HG02571 (cell line): ENCODE measurements around the gene ECE1.
"Not testable (repeated sequence)": the region's sequence is repeated elsewhere in the genome, so short reads cannot be mapped to it uniquely, and the experiment has no call there.

ENCODE experiments used
- ATAC-seq: cut with Tn5 transposase; IDR thresholded peaks from one replicate; pipeline ENCODE4 v1.9.1; 2021; ENCODE audit warnings: mild to moderate bottlenecking, moderate library complexity; ENCODE audit not compliant: unreplicated experiment

ECE1 gene

DNA sequence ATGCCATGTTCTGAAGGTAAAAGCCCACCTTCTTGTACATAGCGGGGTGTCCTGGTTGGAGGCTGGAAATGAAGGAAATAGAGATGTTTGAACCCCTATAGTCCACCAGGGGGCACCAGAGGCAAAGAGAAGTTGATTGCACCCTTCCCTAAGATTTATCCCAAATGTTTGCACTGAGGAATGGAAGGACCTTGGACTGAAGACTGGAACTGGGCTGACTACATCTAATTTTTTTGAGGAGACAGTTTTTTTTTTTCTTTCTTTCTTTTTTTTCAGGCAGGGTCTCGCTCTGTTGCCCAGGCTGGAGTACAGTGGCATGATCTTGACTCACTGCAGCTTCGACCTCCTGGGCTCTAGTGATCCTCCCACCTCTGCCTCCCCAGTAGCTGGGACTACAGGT is 58.2 kb downstream of the ECE1 start:
- ATAC-seq: no peak

DNA sequence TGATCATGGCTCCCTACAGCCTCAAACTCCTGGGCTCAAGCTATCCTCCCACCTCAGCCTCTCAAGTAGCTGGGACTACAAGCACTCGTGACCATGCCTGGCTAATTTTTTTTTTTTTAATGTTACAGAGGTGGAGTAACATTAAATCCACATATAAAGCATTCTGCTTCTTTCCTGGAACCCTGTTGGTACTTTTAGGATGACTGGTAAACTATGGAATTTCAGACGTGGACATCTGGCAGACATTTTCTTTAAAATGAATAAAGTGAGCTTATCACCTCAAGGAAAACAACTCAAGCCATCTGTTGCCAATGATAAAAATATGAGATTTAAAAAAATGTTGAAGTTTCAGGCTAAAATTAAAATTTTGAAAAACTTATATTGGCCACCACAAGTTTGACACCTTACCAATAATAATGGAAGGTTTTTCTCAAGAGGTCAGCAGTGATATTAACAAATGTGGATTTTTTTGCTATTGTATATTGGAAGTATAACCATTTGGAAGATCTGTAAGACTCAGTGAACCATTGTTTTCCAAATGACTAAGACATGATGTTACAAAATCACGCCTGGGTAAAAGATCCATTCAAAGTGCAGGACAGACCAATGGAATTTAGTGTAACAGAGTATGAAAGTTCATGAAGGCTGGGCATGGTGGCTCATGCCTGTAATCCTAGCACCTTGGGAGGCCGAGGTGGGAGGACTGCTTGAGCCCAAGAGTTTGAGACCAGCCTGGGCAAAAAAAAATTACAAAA is 60.8 kb downstream of the ECE1 start:
- no peak for ATAC-seq

DNA sequence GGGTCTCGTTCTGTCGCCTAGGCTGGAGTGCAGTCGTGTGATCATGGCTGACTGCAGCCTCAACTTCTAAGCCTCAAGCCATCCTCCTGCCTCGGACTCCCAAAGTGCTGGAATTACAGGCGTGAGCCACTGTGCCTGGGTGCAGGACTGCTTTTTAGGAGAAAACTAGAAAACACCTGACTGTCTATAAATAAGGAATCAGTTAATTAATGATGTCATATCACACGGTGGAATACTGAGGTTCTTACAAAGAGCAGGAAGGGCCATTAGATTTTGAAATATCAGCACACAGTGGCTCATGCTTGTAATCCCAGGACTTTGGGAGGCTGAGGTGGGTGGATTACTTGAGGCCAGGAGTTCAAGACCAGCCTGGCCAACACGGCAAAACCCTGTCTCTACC is 62.0 kb downstream of the ECE1 start:
- ATAC-seq: not testable (repeated sequence)

DNA sequence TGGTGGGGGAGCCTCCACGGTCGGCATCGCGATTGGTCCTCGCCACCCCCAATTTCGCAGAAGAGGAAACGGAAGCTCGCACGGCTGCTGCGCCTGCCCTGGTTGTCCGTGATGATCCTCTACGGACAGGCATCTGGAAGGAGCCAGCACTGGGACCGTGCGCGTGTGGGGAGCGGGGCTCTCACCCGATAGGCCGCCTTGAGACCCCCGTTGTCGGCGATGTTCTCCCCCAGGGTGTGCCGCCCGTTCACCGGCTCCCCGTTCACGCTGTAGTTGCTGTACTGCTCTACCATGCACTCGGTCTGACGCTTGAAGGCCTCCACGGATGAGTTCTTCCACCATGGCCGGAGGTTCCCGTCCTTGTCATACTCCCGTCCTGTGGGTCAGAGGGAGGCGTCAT is 65.2 kb downstream of the ECE1 start:
- ATAC-seq: no peak

DNA sequence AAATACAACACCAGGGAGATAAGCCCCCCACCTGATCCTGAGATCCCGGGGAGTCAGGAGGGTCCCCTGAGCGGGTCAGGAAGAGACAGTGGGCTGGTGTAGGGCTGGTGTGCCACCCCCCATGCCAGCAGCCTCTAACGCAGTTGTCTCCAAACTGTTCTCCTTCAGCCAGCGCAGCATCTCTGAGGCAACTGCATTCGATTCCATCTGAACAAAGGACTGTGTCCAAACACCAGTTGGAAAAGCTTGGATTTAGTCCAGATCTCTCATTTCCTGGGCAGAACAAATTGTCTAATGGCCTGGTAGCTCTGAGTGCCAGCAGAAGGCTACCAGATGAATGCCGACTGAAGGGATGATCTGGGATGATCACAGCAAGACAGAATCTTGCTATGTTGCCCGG is 69.4 kb downstream of the ECE1 start:
- ATAC-seq: no peak

DNA sequence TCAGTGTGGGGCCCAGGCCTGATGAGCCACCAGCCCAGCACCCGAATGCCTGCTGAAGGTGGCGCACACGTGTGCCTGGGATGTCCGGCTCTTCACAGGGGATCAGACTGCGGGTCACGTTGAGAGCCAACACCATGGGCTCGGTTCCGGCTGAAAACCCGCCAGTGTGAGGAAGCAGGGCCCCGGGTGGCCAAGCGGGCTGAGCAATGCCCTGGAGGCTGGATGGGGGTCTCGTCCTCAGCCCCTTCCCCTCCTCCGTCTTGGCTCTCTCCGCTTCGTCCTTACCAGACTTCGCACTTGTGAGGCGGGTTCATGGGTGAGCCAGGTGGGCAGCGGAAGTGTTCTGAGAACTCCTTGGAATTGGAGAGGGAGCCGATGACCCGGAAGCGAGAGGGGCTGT is 70.6 kb downstream of the ECE1 start:
- no peak for ATAC-seq

DNA sequence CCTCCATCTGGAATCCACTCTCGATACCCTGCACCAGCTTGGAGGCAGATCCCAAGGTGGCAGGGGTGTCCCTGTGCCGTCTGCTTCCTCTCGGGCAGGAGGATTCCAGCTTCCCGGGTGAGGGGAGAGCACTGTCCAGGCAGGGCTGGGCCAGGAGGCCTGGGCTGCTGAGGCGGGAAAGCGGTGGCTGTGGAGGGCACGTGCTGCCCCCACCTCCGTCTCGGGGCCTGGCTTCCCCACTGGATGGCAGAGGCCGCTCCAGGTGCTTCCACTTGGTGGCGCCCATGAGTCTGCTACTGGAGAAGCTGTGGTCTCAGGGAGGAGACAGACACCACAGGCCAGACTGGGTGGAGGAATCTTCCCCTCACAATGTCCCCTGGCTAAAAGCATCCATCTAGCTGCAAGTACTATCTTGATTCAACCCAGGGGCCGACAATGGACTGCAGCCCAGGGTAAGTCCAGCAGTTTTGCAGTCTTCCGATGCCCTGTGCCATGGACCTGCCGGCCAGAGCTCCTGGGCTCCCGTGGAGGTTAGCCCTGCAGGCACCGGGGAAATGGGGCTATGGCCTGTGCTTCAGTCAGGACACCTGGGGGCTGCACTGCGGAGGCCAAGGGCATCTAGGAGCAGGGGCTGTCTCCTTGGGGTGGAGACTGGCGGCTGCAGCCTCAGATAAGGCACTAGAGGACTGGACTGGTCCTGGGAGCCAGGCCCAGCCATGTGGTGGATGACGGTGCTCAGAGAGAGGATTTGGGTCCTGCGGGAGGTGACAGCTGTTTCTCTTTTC is 72.3 kb downstream of the ECE1 start:
- no peak for ATAC-seq

DNA sequence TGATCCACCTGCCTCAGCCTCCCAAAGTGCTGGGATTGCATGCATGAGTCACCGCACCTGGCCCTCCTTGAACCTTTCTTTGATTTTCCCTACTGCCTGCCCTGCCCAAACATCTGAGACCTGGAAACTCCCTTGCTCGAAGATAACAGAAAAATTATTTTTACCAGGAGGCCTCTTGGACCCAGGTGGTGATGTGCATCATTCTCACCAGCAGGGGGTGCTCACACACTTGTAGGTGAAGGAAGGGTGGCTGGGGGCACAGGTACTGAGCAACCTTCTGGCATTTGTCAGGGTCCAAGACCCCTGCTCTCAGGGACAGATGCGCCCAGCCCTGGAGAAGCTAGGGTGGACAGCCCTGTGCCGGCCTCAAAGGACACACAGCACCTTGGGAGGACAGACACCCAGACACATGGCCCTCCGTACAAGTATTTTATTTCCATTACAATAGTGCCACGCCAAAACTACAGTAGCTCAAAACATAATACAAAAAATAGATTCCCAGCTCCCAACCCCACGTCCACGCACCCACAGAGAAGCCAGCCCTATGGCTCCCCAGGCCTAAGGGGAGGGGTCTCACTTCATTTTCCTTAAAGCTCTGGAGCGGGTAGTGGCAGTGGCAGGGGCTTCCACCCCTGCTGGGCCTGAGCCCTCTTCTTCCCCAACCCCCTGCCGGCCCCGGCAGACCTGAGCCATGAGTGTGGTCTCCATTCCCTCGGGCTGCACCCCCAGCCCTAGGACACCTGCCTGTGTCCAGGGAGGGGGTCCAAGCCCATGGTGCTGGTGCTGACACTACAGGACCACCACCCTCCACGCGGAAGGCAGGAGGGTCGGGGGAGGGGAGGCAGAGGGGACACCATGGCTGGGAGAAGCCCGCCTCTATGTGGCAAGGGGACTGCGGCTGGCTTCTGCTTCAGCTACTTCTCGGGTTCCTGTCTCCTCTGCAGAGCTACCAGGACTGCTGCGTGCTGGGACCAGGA is 73.1 kb downstream of the ECE1 start:
- ATAC-seq: no peak

DNA sequence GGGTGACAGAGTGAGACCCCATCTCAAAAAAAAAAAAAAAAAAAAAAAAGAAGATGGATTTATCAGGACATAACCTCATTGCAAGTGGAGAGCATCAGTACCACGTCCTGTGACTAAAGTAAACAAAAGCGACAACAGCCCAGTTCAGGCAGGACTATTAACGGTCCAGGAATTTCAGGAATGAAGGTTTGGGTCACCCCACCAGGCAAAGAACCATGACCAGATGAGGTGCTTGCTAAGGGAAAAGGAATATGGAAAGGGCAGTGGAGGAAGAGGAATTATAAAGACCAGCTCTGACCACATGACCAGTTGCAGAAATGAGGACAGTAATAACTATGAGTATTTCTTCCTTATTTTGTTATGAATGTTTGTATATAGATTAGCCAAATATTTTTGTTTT is 78.1 kb downstream of the ECE1 start:
- ATAC-seq: no peak

DNA sequence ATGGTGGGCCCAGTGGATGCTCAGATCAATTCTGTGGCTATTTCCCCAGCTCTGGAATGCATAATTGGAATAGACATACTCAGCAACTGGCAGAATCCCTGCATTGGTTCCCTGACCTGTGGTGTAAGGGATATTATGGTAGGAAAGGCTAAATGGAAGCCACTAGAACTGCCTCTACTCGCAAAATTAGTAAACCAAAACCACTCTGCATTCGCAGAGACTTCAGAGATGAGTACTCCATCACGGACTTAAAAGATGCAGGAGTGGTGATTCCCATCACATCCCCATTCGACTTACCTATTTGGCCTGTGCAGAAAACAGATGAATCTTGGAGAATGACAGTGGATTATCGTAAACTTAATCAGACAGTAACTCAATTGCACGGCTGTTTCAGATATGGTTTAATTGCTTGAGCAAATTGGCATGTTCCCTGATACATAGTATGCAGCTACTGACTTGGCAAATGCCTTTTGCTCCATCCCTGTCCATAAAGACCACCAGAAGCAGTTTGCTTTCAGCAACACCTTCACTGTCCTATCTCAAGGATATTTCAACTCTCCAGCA is 82.0 kb downstream of the ECE1 start:
- ATAC-seq: not testable (repeated sequence)

DNA sequence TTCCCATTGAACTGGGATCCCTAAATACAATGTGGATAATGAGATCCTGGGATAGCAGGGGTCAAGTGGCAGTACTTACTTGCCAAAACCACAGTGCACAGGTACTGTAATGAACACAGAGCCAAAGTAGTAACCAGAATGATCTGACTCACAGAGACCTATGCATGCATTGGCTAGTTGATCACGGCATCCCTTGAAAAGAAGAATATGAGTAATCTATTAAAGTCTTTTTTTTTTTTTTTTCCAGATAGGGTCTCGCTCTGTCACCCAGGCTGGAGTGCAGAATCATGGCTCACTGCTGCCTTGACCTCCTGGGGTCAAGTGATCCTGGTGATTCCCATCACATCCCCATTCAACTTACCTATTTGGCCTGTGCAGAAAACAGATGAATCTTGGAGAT is 84.1 kb downstream of the ECE1 start:
- no peak for ATAC-seq

DNA sequence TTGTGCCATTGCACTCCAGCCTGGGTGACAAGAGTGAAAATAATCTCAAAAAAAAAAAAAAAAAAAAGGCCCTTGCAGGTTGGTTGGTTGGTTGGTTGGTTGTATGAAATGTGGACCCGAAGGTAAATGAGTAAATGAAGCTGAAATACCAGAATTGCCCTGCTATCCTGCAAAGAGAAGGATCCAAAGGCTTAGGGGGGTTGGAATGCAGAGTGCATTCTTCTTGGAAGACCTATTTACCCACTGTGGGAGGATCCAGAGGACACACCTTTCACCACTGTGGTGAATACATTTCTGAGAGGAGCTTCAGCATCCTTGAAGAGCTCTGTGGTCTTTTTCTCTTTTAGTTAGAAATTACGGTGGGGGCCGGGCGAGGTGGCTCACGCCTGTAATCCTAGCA is 84.8 kb downstream of the ECE1 start:
- ATAC-seq: no peak

DNA sequence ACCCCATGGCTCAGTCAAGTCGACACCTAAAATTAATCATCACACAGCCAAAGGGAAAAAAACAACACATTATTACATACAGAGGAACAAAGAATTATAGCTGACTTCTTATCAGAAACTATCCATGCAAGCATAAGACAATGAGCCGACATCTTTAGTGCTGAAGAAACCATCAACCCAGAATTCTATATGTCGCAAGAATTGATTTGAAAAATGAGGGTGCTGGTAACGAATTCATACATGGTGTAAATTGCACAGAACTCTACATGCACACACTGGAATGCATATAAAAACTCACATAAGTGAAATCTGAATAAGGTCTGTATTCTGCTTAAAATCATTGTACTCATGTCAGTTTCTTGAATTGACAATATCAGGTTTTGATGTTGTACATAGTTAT is 88.6 kb downstream of the ECE1 start:
- no peak for ATAC-seq

DNA sequence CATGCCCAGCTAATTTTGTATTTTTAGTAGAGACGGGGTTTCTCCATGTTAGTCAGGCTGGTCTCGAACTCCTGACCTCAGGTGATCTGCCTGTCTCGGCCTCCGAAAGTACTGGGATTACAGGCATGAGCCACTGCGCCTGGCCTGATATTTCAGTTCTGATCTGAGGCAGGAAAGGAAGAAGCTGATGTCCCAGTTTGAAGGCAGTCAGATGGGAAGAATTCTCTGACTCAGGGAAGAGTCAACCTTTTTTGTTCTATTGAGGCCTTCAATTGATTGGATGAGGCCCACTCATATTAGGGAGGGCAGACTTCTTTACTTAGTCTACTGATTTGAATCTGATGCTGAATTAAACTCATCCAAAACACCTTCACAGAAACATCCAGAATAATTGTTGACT is 89.0 kb downstream of the ECE1 start:
- ATAC-seq: not testable (repeated sequence)

DNA sequence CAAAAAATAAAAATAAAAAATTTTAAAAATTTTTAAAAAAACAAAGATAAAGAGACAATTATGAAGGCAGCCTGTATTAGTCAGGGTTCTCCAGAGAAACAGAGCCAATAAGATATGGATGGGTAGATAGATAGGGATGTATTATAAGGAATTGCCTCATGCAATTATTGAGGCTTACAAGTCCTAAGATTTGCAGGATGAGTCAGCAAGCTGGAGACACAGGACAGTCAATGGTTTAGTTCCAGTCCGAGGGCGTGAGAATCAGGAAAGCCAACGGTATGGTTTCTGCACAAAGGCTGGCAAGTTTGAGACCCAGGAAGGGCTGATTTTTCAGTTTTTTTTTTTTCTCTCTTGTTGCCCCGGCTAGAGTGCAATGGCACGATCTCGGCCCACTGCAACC is 89.5 kb downstream of the ECE1 start:
- no peak for ATAC-seq

DNA sequence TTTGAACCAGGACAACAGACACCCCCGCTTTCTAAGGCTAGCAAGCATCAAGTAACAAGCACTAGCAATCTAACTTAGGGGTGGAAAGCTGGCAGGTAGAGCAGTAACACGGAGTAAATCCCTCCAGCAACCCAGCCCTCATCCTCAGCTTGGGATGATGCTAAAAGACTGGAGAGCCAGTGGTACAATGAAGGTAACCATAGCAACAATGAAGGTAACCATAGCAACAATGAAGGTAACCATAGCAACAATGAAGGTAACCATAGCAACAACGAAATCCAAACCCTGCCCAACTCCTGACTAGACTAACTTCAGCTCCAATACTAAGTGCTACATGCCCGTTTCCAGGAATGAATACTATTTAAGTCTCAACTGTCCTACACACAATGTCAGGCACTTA is 91.3 kb downstream of the ECE1 start:
- no peak for ATAC-seq

DNA sequence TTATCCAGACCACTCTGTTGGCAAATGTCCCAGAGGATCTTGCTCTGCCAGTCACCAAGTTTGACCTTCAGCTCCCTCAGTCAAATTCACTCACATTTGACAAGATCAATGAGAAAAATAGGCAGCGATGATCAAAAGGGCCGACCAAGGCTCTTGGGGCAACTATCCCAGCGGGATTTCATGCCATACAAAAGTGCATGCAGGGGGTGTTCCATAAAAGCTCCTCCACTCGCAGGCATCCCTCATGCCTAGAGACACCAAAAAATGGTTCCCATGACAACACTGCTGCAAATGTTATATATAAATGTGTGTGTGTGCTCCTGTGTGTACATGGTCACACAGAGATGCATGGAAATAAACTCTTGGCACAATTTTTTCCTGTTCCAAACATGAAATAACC is 97.4 kb downstream of the ECE1 start:
- no peak for ATAC-seq

DNA sequence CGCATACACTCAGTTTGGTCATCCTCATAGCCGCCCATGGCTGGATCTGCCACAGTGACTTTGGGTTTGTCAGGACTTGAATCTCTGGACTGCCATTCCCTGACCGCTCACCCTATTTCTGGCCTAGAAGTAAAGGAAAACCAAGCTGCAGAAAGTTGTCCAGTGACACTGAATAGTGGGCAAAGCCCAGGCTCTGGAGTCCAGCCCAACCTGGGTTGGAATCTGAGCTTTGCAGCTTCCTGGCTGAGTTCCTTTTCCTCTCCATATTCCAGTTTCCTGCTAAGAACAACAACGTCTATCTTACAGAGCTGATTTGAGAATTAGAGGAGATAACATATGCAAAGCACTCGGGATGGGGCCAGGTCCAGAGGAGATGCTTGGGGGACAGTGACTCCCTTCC is 98.0 kb downstream of the ECE1 start:
- ATAC-seq: no peak

DNA sequence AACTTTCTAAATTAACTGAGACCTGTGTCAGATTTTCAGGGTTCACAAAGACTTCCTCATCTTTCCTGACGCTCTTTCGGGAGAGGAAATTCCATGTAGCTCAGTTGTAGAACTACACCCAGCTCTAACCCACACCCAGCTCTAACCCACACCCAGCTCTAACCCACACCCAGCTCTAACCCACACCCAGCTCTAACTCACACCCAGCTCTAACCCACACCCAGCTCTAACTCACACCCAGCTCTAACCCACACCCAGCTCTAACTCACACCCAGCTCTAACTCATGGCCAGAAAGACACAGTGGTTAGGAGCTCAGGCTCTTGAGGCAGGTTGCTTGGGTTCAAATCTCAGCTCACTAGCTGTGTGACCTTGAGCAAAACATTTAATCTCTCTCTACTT is 99.5 kb downstream of the ECE1 start:
- ATAC-seq: not testable (repeated sequence)

DNA sequence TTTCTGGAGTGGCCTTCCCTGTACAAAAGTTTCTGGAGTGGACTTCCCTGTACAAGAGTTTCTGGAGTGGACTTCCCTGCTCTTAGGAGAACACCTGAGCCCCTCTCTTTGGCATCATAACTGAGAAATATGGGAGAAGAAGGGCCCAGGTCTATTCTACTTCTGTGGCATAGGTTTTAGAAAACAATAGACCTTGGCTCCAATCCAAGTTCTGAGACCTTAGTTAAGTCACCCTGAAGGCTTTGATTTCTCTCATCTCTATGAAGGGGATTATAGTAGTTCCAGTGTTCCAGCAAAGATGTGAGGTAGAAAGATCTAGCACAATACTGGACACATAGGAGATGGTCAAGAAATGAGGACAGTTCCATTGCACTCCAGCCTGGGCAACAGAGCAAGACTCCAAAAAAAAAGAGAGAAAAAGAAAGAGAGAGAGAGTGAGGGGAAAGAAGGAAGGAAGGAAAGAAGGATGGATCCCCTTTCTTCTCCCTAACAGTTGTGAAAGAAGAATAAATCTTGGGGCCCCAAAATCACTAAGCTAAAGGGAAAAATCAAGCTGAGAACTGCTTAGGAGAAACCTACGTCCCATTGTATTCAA is 100.3 kb downstream of the ECE1 start:
- no peak for ATAC-seq

DNA sequence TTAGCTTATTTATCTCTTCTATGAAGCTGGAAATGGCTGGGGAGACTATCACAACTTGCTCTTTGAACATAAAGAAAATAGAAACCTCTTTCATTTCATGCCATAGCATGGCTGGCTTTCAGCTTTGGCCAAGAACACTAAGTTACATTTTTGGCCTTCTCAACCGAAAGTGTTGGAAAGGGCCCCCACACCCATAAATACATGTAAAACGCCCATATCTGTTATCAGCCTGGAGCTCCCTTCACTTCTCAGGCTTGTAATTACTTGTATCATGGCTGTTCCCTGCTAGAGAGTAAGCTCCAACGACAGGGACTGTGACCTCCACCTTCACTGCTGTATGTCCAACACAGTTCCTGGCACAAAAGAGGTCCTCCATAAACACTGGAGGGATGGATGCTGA is 100.8 kb downstream of the ECE1 start:
- no peak for ATAC-seq
